Kidney (tissue), 14 donors: ENCODE measurements around the gene ARNT2. TPM values are rescaled to one million over a fixed set of nuclear protein-coding genes. Genes with fewer than 3 reads are reported as not detected.

Experiments
- DNase-seq, 5 donors: peaks; one replicate each; pipeline ENCODE4 v3.0.0-alpha.2; 2013 to 2020
- FAIRE-seq: peaks from 2 replicates; lab custom pipeline; 2012; peaks lifted over from hg19 to GRCh38; lab: Jason Lieb, UNC
- H3K27ac ChIP-seq, 2 donors: one replicate each; pipeline ENCODE4 v1.7.0; 2013; ENCODE audit warnings: low read depth in 2 of 2, low read length in 2 of 2, inconsistent platforms in 1 of 2
- H3K27me3 ChIP-seq: one replicate; pipeline ENCODE4 v1.7.1; 2013; ENCODE audit warnings: low read length, inconsistent platforms; ENCODE audit not compliant: control insufficient read depth, insufficient read depth
- H3K36me3 ChIP-seq, 3 donors: one replicate each; pipeline versions ENCODE4 v1.7.0 to v1.7.1; 2013; ENCODE audit warnings: low read length in 3 of 3, control low read depth in 1 of 3, inconsistent platforms in 1 of 3; ENCODE audit not compliant: insufficient read depth in 3 of 3, control insufficient read depth in 2 of 3
- H3K4me1 ChIP-seq, 3 donors: one replicate each; pipeline versions ENCODE4 v1.7.0 to v1.7.1; 2013; ENCODE audit warnings: low read length in 3 of 3, inconsistent platforms in 1 of 3, low read depth in 1 of 3; ENCODE audit not compliant: control insufficient read depth in 2 of 3, insufficient read depth in 2 of 3
- H3K4me3 ChIP-seq, 3 donors: one replicate each; pipeline versions ENCODE4 v1.7.0 to v1.8.1; 2013; ENCODE audit warnings: low read length in 3 of 3, control low read depth in 1 of 3, inconsistent platforms in 1 of 3
- H3K9ac ChIP-seq, 3 donors: one replicate each; pipeline versions ENCODE4 v1.7.0 to v1.7.1; 2013; ENCODE audit warnings: low read length in 3 of 3, control low read depth in 1 of 3, inconsistent platforms in 1 of 3
- H3K9me3 ChIP-seq, 3 donors: one replicate each; pipeline versions ENCODE4 v1.7.0 to v1.7.1; 2013; ENCODE audit warnings: low read length in 3 of 3, control low read depth in 1 of 3, inconsistent platforms in 1 of 3; ENCODE audit not compliant: control insufficient read depth in 2 of 3, insufficient read depth in 1 of 3
- intact Hi-C: fragments of 100-400 bp; cut with DNase I; formaldehyde crosslinking; loops from one replicate; pipeline ENCODE4 v1.11.1; 2022
- polyA plus RNA-seq: library from polyadenylated mRNA; stranded (reverse); fragments of 350-450 nt; fragmentation: Illumina TruSeq; extraction: RNeasy Lipid Tissue Mini Kit (QIAGEN cat#74804); gene quantifications from one replicate; pipeline ENCODE4 v1.2.3, GENCODE V29; 2014; ENCODE audit warnings: low read depth, low replicate concordance; ENCODE audit not compliant: insufficient read depth
- total RNA-seq: library from RNA; stranded (reverse); fragmentation: NEBNext Ultra II Directional; extraction: Animal tissue kit (Norgen Biotek cat#: 25700); gene quantifications from one replicate; pipeline ENCODE4 v1.2.1, GENCODE V29; 2021
- TF ChIP-seq, protein P1 (sequence below): IDR thresholded peaks from 3 replicates; pipeline ENCODE4 v1.5.1; 2012; ENCODE audit warnings: mild to moderate bottlenecking, moderate library complexity, borderline replicate concordance; ENCODE audit not compliant: insufficient read depth; ENCODE audit errors: extremely low read depth
- donor health status: control.
- donor health status: control.
- donor health status: control.
- donor health status: control.
- donor health status: control.
- donor health status: DM: yes; HTN: yes; CAD: no.
- donor health status: Normal renal cell carcinoma (clear cell type).

ARNT2 gene
- total and polyA plus RNA-seq, 2 donors from 2014 or later = 12.2 to 38.2 TPM

DNA sequence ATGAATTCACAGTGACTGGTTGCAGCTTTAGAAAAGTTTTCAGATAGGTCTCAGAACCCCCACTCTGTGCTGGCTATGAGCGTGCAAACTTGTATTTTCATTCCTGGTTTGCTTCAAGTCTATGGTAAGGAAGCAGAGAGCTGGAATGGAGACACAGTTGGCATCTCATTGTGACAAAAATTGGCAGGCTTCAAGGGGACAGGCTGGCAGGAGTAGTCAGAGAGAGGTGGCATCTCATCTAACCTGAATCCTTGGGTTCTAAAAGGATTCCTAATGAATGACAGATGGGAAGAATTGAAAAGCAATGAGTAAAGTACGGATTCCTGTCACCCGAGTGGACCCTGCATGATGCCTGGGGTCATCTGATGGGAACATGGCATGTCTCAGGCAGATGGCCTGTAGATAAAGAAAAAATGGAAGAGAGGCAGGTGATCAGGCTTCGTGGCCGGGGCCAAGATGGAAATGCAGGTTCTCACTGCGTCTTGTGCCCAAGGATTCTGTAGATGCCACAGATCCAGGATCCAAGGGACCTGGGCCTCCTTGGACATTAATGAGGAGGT is 201.5 kb downstream of the ARNT2 start:
- no peak overlapping the region for H3K27ac ChIP-seq
- H3K27me3 ChIP-seq = no peaks in the 10 kb centered on the region
- no peak for DNase-seq
- no peaks in the 10 kb centered on the region for H3K36me3 ChIP-seq
- intact Hi-C loops = no loop called here
- TF ChIP-seq, protein P1, sequence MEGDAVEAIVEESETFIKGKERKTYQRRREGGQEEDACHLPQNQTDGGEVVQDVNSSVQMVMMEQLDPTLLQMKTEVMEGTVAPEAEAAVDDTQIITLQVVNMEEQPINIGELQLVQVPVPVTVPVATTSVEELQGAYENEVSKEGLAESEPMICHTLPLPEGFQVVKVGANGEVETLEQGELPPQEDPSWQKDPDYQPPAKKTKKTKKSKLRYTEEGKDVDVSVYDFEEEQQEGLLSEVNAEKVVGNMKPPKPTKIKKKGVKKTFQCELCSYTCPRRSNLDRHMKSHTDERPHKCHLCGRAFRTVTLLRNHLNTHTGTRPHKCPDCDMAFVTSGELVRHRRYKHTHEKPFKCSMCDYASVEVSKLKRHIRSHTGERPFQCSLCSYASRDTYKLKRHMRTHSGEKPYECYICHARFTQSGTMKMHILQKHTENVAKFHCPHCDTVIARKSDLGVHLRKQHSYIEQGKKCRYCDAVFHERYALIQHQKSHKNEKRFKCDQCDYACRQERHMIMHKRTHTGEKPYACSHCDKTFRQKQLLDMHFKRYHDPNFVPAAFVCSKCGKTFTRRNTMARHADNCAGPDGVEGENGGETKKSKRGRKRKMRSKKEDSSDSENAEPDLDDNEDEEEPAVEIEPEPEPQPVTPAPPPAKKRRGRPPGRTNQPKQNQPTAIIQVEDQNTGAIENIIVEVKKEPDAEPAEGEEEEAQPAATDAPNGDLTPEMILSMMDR = no peak
- no peak overlapping the region for H3K9ac ChIP-seq
- peaks cover 0 to 3% (median 0%) of the 10 kb centered on the region in 3 donors for H3K4me1 ChIP-seq
- H3K9me3 ChIP-seq = no peaks in the 10 kb centered on the region
- no peak for FAIRE-seq
- H3K4me3 ChIP-seq = no peak overlapping the region

DNA sequence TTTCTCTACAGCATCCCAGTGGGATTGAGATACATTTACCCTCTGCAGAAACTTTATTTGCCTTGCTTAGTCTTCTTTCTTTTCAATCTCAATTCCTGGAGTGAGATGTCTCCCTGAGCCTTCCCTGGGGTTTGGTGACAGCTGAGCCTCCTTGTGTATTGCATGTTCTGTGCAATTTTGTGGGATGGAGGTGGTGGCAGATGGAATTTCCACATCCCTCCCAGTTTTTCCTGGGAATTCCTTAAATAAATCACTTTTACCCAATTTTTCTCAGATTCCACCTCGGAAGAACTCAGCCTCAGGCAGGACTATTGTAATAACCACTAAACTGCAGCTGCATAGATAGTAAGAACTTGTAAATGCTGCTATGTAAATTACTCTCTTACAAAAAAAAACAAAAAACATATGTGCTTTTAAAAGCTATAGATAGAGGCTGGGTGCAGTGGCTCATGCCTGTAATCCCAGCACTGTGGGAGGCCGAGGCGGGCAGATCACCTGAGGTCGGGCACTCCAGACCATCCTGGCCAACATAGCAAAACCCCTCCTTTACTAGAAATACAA is 202.4 kb downstream of the ARNT2 start:
- no peaks in the 10 kb centered on the region for H3K36me3 ChIP-seq
- H3K4me1 ChIP-seq = peaks cover 0 to 3% (median 0%) of the 10 kb centered on the region in 3 donors
- H3K27ac ChIP-seq = no peak overlapping the region
- no peak overlapping the region for H3K4me3 ChIP-seq
- H3K9ac ChIP-seq = no peak overlapping the region
- intact Hi-C loops = no loop called here
- DNase-seq = no peak
- no peaks in the 10 kb centered on the region for H3K27me3 ChIP-seq
- H3K9me3 ChIP-seq = no peaks in the 10 kb centered on the region
- TF ChIP-seq, protein P1 = no peak
- no peak for FAIRE-seq

DNA sequence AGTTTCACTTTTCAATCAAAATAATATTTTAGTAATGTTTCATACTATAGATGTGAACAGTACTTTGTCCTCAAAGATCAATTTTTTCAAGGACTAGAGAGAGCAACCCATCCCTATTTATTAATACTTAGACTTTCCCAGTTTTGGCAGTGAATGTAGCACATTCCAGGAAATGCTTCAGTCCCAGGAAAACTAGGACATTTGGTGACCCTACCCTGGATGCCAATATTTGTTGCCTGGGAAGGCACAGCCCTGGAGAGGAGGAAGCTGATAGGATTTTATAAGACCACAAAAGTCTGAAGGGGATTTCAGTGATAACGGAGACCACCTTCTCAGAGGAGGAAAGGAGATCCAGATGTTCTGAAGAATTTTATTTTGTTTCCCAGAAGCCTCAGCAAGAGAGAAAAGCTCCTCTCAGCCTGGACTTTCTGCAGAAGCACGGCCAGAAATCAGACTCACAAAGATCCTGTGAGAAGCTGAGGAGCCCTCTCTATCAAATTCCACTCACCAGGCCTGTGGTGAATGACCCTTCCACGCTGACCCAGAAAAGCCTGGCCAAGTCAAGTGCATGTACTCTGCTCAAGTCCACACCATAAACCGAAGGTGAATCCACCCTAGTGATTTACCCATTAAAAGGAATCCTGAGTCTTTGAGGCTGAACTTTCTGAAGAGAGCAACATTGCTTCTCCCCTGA is 203.3 kb downstream of the ARNT2 start:
- FAIRE-seq (no peak), DNase-seq (no peak)
- H3K9ac ChIP-seq = no peak overlapping the region
- peaks cover 0 to 3% (median 0%) of the 10 kb centered on the region in 3 donors for H3K4me1 ChIP-seq
- no peak overlapping the region for H3K27ac ChIP-seq
- no peaks in the 10 kb centered on the region for H3K9me3 ChIP-seq
- H3K27me3 ChIP-seq = no peaks in the 10 kb centered on the region
- H3K36me3 ChIP-seq = no peaks in the 10 kb centered on the region
- H3K4me3 ChIP-seq = no peak overlapping the region
- intact Hi-C loops = no loop called here
- TF ChIP-seq, protein P1 = no peak
